SK-N-MC (cell line): ENCODE measurements around the gene NPSR1.

Source experiments
- EZH2 ChIP-seq: fragments of 200-600 bp; sonication (generic); IDR thresholded peaks from one replicate; pipeline ENCODE4 v1.6.1; 2017; ENCODE audit warnings: antibody characterized with exemption
- POLR2AphosphoS5 ChIP-seq: IDR thresholded peaks from 2 replicates; pipeline ENCODE4 v1.6.1; 2012; ENCODE audit warnings: mild to moderate bottlenecking, low read depth, low read length, borderline replicate concordance

GRCh38 chr7:34723338-34723737 lies 65.3 kb downstream of the NPSR1 start:
- TF ChIP-seq EZH2, result no peak
- no peak for TF ChIP-seq POLR2AphosphoS5
